Muscle of leg (tissue), 11 donors: ENCODE results near the gene RECQL5. TPM values are rescaled to one million over a fixed set of nuclear protein-coding genes. Genes with fewer than 3 reads are reported as not detected.

Experiments
- DNase-seq: peaks from one replicate; pipeline ENCODE4 v3.0.0; 2013
- H3K27ac ChIP-seq: one replicate; pipeline ENCODE4 v1.5.1; 2013; ENCODE audit warnings: mild to moderate bottlenecking, low read length, control low read depth
- H3K27me3 ChIP-seq: one replicate; pipeline ENCODE4 v1.6.1; 2013; ENCODE audit warnings: low read length; ENCODE audit not compliant: control insufficient read depth, insufficient read depth
- H3K36me3 ChIP-seq: one replicate; pipeline ENCODE4 v1.6.1; 2013; ENCODE audit warnings: low read length; ENCODE audit not compliant: control insufficient read depth, insufficient read depth
- H3K4me1 ChIP-seq: one replicate; pipeline ENCODE4 v1.6.1; 2013; ENCODE audit warnings: low read length; ENCODE audit not compliant: control insufficient read depth, insufficient read depth
- H3K4me3 ChIP-seq: one replicate; pipeline ENCODE4 v1.5.1; 2013; ENCODE audit warnings: low read length, control low read depth
- H3K9me3 ChIP-seq: replicated peaks from 2 replicates; pipeline ENCODE4 v1.6.1; 2013; ENCODE audit warnings: low read depth, low read length; ENCODE audit not compliant: control insufficient read depth
- WGBS: methylation state at CpG from one replicate; pipeline ENCODE4 v1.1.5; 2013; ENCODE audit warnings: missing lambda C conversion rate; ENCODE audit not compliant: insufficient coverage; 5-methylcytosine and 5-hydroxymethylcytosine counted together
- polyA plus RNA-seq, 8 donors: library from polyadenylated mRNA; unstranded; fragments of 120-200 nt; gene quantifications; one replicate each; pipeline versions ENCODE4 v1.2.1 to v1.2.3, GENCODE V29; 2013; ENCODE audit warnings: inconsistent platforms in 1 of 8, low replicate concordance in 1 of 8; ENCODE audit not compliant: insufficient read length in 8 of 8, insufficient read depth in 1 of 8
- total RNA-seq: library from RNA; stranded (reverse); fragments of 120-200 nt; gene quantifications from one replicate; pipeline ENCODE4 v1.2.4, GENCODE V29; 2013

RECQL5 gene
- total and polyA plus RNA-seq, 9 donors: 12.0 to 20.8 (median 15.9) TPM

DNA sequence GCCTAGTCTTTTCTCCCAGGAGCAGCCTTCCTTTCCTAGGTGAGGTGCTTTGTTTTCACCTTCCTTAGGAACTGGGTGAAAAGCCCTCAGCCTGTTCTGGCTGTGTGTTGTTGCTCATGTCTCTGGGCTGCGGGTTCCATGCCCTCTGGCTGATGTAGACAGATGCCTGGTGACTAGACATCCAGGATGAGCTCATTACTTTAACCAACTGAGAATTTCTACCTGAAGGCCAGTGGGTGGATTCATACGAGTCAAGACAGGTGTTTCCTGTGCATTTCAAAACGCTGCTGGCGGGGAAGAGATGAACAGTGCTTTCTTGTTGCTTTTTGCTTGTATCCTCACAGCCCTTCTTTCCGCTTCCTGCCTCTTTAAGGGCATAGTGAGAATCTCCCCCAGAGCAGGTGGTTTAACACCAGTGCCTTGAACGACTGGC is 22.5 kb upstream of the RECQL5 start:
- no peak overlapping the region for H3K27ac ChIP-seq
- WGBS: 69% methylated on average over 5 of the region's 6 CpGs

GRCh38 chr17:75688209-75688825 is 21.4 kb upstream of the RECQL5 start:
- 86% methylated on average over 8 of the region's 11 CpGs for WGBS
- H3K4me1 ChIP-seq: peaks cover 53% of the 10 kb centered on the region

More for the DNA sequence above, 22.5 kb upstream of the RECQL5 start:
- H3K4me1 ChIP-seq: peaks cover 61% of the 10 kb centered on the region
- H3K9me3 ChIP-seq: no peaks in the 10 kb centered on the region
- no peaks in the 10 kb centered on the region for H3K27me3 ChIP-seq
- no peak overlapping the region for H3K4me3 ChIP-seq
- peaks cover 43% of the 10 kb centered on the region for H3K36me3 ChIP-seq
- DNase-seq: no peak

GRCh38 chr17:75685499-75685898 is 18.5 kb upstream of the RECQL5 start:
- WGBS: no CpG with 5 or more reads among the region's 3 CpGs
- peak overlapping the region; percentile 61 for H3K27ac ChIP-seq
- no peak overlapping the region for H3K4me3 ChIP-seq
- H3K27me3 ChIP-seq: no peaks in the 10 kb centered on the region
- H3K36me3 ChIP-seq: peaks cover 28% of the 10 kb centered on the region
- H3K9me3 ChIP-seq: no peaks in the 10 kb centered on the region
- DNase-seq: no peak
- peaks cover 31% of the 10 kb centered on the region for H3K4me1 ChIP-seq

More at GRCh38 chr17:75688209-75688825, 21.4 kb upstream of the RECQL5 start:
- peak; percentile 26 for DNase-seq
- peaks cover 40% of the 10 kb centered on the region for H3K36me3 ChIP-seq
- peak overlapping the region; percentile 59 for H3K27ac ChIP-seq
- H3K27me3 ChIP-seq: no peaks in the 10 kb centered on the region
- H3K4me3 ChIP-seq: no peak overlapping the region
- H3K9me3 ChIP-seq: no peaks in the 10 kb centered on the region

- peaks cover 29% of the 10 kb centered on the region for H3K36me3 ChIP-seq
- no peaks in the 10 kb centered on the region for H3K9me3 ChIP-seq
- peak overlapping the region; percentile 61 for H3K27ac ChIP-seq
- H3K4me1 ChIP-seq: peaks cover 31% of the 10 kb centered on the region
- peak; percentile 22 for DNase-seq
- no peaks in the 10 kb centered on the region for H3K27me3 ChIP-seq
- no peak overlapping the region for H3K4me3 ChIP-seq
- 54% methylated on average over 3 of the region's 7 CpGs for WGBS
These were observed 18.0 kb upstream of the RECQL5 start for GRCh38 chr17:75684924-75685323.

DNA sequence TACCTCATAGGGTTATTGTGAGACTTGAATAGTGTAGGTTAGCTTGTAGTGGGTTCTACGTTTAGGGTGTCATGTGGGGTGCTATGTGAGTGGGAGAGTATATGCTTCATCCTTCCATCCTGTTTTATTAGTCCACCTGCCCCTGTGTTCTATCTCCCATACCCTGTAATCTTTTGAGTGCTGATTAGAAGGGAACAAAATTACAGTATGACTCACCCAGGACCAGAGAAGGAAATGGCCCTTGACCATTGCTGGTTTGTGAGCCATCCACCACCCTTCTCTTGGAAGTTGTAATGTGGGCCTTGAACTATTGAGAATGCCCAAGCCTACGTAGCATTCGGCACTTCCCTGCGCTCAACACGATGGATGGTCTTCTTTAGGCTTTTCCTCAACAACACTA is 17.3 kb upstream of the RECQL5 start:
- Histone ChIP-seq H3K9me3 (no peaks in the 10 kb centered on the region), H3K4me3 (no peak overlapping the region), H3K4me1 (peaks cover 31% of the 10 kb centered on the region), H3K27ac (no peak overlapping the region), H3K36me3 (peaks cover 35% of the 10 kb centered on the region), H3K27me3 (no peaks in the 10 kb centered on the region)
- no peak for DNase-seq
- no CpG with 5 or more reads among the region's 5 CpGs for WGBS

DNA sequence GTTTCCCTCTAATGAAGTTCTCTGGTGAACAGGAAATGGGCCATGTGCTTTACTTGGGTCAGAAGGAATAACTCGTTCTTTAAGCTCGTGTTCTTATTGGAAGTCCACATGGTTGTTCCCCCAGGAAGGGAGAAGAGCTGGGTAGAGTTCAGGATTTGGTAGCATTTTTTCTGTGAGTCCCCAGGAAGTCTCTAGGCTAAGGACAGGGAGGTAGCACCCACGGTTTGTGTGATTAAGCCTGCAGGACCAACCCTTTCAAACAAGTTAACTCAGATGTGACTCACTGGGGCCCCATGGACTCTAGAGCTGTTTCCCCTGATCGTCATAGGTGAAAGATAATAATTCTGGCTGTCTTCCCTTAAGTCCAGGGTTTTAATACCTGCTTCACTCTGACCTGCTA is 16.6 kb upstream of the RECQL5 start:
- DNase-seq: no peak
- Histone ChIP-seq H3K27me3 (no peaks in the 10 kb centered on the region), H3K4me1 (peaks cover 29% of the 10 kb centered on the region), H3K36me3 (peaks cover 37% of the 10 kb centered on the region), H3K9me3 (no peaks in the 10 kb centered on the region), H3K4me3 (no peak overlapping the region), H3K27ac (no peak overlapping the region)
- 96% methylated on average over 3 of the region's 4 CpGs for WGBS

DNA sequence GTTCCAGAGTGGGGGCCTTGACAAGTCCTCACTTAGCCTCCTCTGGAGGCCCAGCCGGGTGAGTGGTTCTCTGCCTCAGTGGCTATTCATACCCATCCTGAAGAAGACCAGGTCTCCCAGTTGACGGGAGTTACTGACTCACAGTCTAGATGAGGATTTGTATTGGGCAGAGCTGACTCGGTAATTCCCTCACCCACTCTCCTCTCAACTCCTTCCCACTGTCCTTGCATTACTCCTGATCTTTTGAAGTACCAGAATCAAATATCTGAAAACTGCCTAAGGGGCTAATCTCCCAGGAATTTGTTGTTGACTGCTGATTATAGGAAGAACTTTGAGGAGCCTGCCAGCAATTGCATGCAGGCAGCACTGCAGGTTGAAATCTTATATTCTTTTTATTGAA is 14.3 kb upstream of the RECQL5 start:
- Histone ChIP-seq H3K36me3 (peaks cover 43% of the 10 kb centered on the region), H3K27me3 (no peaks in the 10 kb centered on the region), H3K4me3 (no peak overlapping the region), H3K4me1 (peaks cover 16% of the 10 kb centered on the region), H3K27ac (no peak overlapping the region), H3K9me3 (no peaks in the 10 kb centered on the region)
- no peak for DNase-seq
- WGBS: 100% methylated on average over 1 of the region's 3 CpGs

DNA sequence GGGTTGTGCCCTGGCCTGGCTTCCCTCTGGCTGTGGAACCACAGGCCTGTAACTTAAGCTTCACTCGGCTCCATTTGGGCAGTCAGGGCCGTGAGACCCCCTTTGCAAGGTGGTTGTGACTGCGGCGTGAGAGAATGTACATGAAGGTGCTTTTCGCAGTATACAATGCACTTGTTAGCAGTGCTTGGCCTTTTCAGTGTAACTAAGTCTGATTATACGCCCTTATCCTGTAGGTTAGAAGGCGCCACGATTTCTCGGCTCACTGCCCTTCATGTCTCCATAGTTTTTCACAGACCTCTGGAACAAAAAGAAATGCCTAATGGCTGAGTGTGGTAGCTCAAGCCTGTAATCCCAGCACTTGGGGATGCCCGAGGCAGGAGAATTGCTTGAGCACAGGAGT is 13.5 kb upstream of the RECQL5 start:
- H3K9me3 ChIP-seq: no peaks in the 10 kb centered on the region
- peaks cover 14% of the 10 kb centered on the region for H3K4me1 ChIP-seq
- no peak for DNase-seq

DNA sequence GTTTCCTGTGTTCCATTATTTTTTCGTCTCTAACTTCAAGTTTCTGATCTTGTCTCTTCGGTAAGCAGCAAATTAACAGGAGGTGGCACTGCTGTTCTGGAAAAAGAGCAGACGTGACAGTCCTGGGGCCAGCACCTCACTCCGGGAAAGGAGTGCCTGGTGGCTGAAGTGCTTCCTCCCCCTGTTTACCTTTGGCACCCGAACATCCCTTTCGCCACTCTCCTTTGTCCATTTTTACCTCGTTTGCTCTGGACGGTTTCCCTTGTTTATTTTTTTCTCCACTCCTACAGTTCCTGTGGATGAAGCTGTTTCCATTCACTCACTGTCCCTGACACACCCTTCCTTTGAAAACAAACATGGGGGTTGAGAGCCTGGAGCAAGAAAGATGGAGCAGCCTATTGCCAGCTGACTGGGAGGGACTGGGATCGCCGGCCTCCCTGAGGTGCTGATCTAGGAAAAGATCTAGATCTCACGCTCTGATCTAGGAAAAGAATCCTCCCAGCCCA is 12.8 kb upstream of the RECQL5 start:
- Histone ChIP-seq H3K4me3 (no peak overlapping the region), H3K9me3 (no peaks in the 10 kb centered on the region), H3K36me3 (peaks cover 41% of the 10 kb centered on the region), H3K27me3 (no peaks in the 10 kb centered on the region), H3K27ac (peak overlapping the region; percentile 55), H3K4me1 (peaks cover 7% of the 10 kb centered on the region)
- 87% methylated on average over 9 of the region's 11 CpGs for WGBS
- DNase-seq: no peak

More for the DNA sequence above, 13.5 kb upstream of the RECQL5 start:
- H3K27ac ChIP-seq: no peak overlapping the region
- no peak overlapping the region for H3K4me3 ChIP-seq
- H3K27me3 ChIP-seq: no peaks in the 10 kb centered on the region
- WGBS: 97% methylated on average over 9 of the region's 10 CpGs
- H3K36me3 ChIP-seq: peaks cover 45% of the 10 kb centered on the region

GRCh38 chr17:75676461-75676860 is 9.5 kb upstream of the RECQL5 start:
- Histone ChIP-seq H3K9me3 (no peaks in the 10 kb centered on the region), H3K36me3 (peaks cover 56% of the 10 kb centered on the region), H3K27me3 (no peaks in the 10 kb centered on the region), H3K4me3 (no peak overlapping the region), H3K4me1 (peaks cover 3% of the 10 kb centered on the region), H3K27ac (no peak overlapping the region)
- no CpG with 5 or more reads among the region's 3 CpGs for WGBS
- DNase-seq: no peak
